HUES64 (cell line): ENCODE measurements around the gene APMAP.

Source experiments
- H3K27ac ChIP-seq: 2 replicates; pipeline ENCODE4 v1.7.0; 2013; ENCODE audit warnings: low read depth, low read length, inconsistent platforms
- H3K27me3 ChIP-seq: 2 replicates; pipeline ENCODE4 v1.6.1; 2013; ENCODE audit warnings: mild to moderate bottlenecking, low read length; ENCODE audit not compliant: insufficient read depth
- H3K36me3 ChIP-seq: 2 replicates; pipeline ENCODE4 v1.6.1; 2013; ENCODE audit warnings: mild to moderate bottlenecking, low read length; ENCODE audit not compliant: insufficient read depth
- H3K4me1 ChIP-seq: 2 replicates; pipeline ENCODE4 v1.6.1; 2013; ENCODE audit warnings: mild to moderate bottlenecking, low read length, moderate library complexity; ENCODE audit not compliant: insufficient read depth
- H3K4me3 ChIP-seq: 2 replicates; pipeline ENCODE4 v1.5.1; 2013; ENCODE audit warnings: mild to moderate bottlenecking, low read length, moderate library complexity
- H3K9ac ChIP-seq: 2 replicates; pipeline ENCODE4 v1.6.1; 2013; ENCODE audit warnings: mild to moderate bottlenecking, low read depth, low read length
- H3K9me3 ChIP-seq: 2 replicates; pipeline ENCODE4 v1.6.1; 2013; ENCODE audit warnings: low read depth, low read length; ENCODE audit not compliant: insufficient read depth
- WGBS: fragments of 150-250, 120-280 bp; methylation state at CpG from one replicate; pipeline ENCODE4 v1.1.7; 2013; ENCODE audit warnings: missing lambda C conversion rate; 5-methylcytosine and 5-hydroxymethylcytosine counted together

Gene APMAP

DNA sequence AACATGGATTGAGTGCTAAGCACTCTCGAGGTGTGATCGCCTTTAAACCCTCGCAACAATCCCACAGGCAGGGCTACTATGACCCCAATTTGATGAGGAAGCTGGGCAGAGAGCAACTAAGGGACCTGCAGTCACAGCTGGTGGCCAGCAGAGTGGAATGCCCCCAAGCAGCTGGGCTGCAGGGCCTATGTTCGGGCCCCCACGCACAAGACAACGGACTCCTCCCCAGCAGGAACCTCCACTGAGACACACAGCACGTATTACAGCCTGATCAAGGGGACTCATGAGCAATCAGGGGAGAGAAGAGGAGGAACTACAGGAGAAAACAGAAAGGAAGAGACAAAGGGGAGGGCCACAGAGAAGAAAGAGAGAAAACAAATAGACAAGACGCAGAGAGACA is 21.8 kb downstream of the APMAP start:
- H3K36me3 ChIP-seq, result peaks cover 75% of the 10 kb centered on the region
- WGBS, result 85% methylated on average over 8 of the region's 8 CpGs
- H3K27me3 ChIP-seq, result no peaks in the 10 kb centered on the region
- H3K4me1 ChIP-seq, result no peaks in the 10 kb centered on the region
- H3K9me3 ChIP-seq, result peaks cover 4% of the 10 kb centered on the region; the same call in 1 of the 2 replicates
- no peak overlapping the region for H3K9ac ChIP-seq
- H3K4me3 ChIP-seq, result no peak overlapping the region
- H3K27ac ChIP-seq, result no peak overlapping the region

DNA sequence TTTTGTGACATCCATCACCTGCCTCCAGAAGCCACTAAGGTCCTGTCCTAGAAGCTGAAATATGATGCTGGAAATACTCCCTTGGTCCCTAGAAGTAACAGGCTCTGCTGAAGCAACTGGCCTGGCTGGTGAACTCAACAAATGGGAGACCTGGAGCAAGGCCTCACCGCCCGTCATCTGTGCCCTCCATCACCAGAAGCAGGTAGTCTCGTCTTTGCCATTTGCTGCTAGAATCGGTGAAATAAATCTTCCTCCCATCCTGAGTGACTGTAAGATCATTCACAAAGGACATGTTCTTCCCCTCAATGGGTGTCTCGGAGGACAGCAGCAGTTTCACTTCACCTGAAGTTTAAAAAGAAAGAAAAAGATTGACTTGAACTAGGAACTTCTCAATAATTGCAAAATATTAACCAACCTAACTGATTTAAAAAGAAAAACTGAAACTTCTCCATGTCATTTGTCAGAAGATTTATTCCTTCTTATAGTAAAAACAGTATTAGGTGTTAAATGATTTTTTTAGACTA is 22.5 kb downstream of the APMAP start:
- H3K27me3 ChIP-seq, result no peaks in the 10 kb centered on the region
- no peak overlapping the region for H3K9ac ChIP-seq
- H3K27ac ChIP-seq, result no peak overlapping the region
- WGBS, result 92% methylated on average over 5 of the region's 5 CpGs
- H3K4me3 ChIP-seq, result no peak overlapping the region
- no peaks in the 10 kb centered on the region for H3K9me3 ChIP-seq
- no peaks in the 10 kb centered on the region for H3K4me1 ChIP-seq
- H3K36me3 ChIP-seq, result peaks cover 76% of the 10 kb centered on the region

DNA sequence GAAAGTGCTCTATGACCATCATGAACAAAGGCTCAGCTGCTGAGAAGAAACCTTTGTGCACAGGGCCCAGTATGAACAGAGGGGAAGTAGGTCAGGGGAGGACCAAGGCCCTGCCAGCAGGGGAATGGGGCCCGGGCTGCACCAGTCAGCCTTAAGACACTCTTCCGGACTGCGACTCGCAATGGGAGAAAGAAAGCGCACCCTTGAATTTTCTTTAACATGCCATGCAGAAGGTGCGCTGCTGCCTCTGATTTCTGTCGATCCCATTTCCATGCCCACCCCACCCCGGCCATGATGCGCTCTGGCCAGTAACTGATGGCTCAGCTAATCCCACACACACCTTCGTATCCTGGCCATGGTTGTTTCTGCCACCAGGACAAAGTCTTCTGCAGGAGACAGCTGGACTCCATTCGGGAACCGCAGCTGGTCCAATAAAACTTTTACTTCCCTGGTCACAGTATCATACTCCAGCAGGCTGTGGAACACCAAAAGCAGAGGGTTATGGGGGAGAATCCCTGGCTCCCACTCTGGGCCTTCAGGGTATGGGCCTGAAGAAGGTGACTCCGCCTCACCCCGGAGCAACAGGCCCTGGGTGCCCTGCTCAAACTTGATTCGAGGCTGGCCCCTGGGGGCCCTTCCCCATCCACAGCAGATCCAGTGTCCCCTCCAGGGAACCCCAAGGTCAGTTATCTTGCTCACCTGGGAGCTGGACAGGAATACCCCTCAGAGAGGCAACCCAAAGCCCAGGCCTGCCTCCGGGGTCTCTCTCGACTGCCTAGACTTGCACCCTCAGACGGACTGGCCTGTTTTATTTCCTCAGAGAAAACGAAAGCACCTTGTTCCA is 23.1 kb downstream of the APMAP start:
- 96% methylated on average over 19 of the region's 19 CpGs for WGBS
- Histone ChIP-seq H3K9me3 (no peaks in the 10 kb centered on the region), H3K4me1 (no peaks in the 10 kb centered on the region), H3K9ac (no peak overlapping the region), H3K36me3 (peaks cover 81% of the 10 kb centered on the region), H3K27ac (no peak overlapping the region), H3K4me3 (no peak overlapping the region), H3K27me3 (no peaks in the 10 kb centered on the region)

DNA sequence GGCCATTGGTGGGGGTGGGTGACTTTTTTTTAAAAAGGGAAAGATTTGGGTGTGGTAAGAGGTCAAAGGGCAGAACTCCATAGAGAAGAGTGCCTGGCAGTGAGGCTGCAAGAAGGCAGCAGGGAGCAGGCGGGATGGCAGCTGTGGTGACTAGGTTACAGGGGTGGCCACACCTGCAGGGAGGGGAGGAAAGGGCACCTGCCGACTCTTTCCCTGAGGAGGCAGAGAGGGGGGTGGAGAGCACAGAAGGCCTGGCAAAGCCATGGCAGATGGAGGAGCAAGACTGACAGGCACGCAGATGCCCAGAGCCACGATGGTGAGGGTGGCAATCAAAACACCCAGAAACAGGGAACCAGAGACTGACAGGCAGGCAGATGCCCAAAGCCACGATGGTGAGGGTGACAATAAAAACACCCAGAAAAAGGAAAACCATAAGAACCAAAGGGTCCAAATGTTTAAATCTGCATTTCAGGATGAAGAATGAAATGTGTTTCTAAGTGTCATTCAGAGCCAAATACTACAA is 24.2 kb downstream of the APMAP start:
- Histone ChIP-seq H3K4me3 (no peak overlapping the region), H3K36me3 (peaks cover 87% of the 10 kb centered on the region), H3K9me3 (no peaks in the 10 kb centered on the region), H3K4me1 (no peaks in the 10 kb centered on the region), H3K27me3 (no peaks in the 10 kb centered on the region), H3K27ac (no peak overlapping the region), H3K9ac (no peak overlapping the region)
- 92% methylated on average over 5 of the region's 5 CpGs for WGBS

GRCh38 chr20:24966317-24967012 is 26.1 kb downstream of the APMAP start:
- H3K4me3 ChIP-seq, result no peak overlapping the region
- H3K36me3 ChIP-seq, result peaks cover 86% of the 10 kb centered on the region
- no peaks in the 10 kb centered on the region for H3K4me1 ChIP-seq
- no peak overlapping the region for H3K27ac ChIP-seq
- 96% methylated on average over 15 of the region's 15 CpGs for WGBS
- no peaks in the 10 kb centered on the region for H3K9me3 ChIP-seq
- H3K27me3 ChIP-seq, result no peaks in the 10 kb centered on the region
- no peak overlapping the region for H3K9ac ChIP-seq

DNA sequence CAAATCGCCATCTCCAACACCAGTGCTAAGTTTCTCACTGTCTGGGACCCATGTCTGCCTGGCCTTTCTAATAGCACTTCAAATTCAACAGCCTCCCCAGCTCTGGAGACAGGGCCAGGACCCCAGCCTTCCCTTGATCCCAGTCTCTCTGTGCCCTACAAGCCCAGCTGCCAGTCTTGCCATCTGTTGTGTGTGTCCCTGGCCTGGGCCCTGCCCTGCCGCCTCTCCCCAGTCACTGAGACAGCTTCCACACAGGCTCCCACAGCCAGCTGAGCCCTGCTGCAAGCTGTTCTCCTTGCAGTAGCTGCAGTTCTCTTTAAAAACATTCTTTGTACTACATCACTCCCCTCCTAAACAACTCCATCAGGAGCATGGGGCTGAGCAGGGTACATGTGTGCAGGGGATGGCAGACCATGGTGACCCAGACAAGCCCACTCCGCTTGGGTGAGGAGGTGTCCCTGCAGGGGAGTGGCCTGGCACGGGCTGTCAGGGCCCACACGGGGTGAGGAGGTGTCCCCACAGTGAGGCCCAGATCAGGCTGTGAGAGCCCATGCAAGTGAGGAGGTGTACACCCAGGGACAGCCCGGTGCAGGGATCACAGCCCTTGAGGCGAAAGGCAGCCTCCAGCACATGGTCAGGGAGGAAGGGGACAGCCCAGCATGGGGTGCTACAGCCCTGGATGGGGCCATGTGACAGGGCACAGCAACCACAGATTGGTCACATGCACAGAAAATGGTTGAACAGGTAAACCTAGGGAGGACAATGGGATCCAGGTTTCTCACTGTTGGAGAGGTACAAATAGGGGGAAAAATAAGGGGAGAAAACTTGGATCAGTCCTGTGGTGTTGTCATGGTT is 27.3 kb downstream of the APMAP start:
- H3K36me3 ChIP-seq, result peaks cover 87% of the 10 kb centered on the region
- H3K9me3 ChIP-seq, result no peaks in the 10 kb centered on the region
- H3K27ac ChIP-seq, result no peak overlapping the region

GRCh38 chr20:24964506-24964840 is 28.1 kb downstream of the APMAP start:
- no peaks in the 10 kb centered on the region for H3K27me3 ChIP-seq
- H3K36me3 ChIP-seq, result peaks cover 78% of the 10 kb centered on the region
- H3K4me3 ChIP-seq, result no peak overlapping the region
- no peak overlapping the region for H3K27ac ChIP-seq
- WGBS, result 95% methylated on average over 9 of the region's 9 CpGs
- H3K4me1 ChIP-seq, result no peaks in the 10 kb centered on the region
- H3K9ac ChIP-seq, result no peak overlapping the region
- no peaks in the 10 kb centered on the region for H3K9me3 ChIP-seq

More for the DNA sequence above, 27.3 kb downstream of the APMAP start:
- Histone ChIP-seq H3K4me1 (no peaks in the 10 kb centered on the region), H3K4me3 (no peak overlapping the region), H3K9ac (no peak overlapping the region), H3K27me3 (no peaks in the 10 kb centered on the region)
- 93% methylated on average over 7 of the region's 7 CpGs for WGBS

DNA sequence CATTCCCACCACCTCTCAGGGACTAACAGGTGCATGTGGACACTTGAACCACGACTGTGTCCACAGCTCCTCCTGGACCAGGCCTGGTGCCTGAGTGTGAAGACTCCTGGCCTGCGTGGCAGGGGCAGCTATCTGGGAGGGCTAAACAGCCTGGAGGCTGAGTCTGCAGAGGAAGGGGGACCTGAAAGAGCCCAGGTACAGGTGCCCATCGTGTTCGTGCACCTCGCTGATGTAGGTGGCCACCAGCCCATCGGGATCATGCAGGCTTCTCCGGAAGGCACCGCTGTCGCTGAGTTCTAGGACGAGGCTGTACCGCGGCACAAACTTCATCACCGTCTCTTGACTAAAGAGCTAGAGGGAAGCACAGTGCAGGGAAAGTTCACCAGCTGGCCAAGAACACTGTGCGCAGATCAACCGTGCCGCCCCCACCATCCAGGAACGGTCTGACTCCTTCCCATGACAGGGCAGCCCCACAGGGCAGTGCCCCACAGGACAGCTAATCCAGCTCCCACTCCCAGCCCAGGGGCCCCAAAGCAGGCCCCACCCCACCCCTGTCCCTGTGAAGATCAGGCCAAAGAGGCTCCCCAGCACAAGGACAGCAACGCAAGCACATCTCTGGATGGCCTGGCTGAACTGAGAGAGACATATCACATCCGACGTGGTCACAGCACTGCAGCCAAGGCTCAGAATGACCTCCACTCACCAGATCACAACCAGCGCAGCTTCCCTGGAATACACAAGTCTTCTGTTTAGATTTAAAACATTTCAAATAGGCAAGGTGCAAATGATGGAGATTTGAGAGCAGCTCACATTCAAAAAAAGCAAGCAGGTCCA is 28.7 kb downstream of the APMAP start:
- Histone ChIP-seq H3K27me3 (no peaks in the 10 kb centered on the region), H3K4me3 (no peak overlapping the region), H3K4me1 (no peaks in the 10 kb centered on the region), H3K9ac (no peak overlapping the region), H3K36me3 (peaks cover 77% of the 10 kb centered on the region), H3K27ac (no peak overlapping the region), H3K9me3 (no peaks in the 10 kb centered on the region)
- 95% methylated on average over 21 of the region's 21 CpGs for WGBS

GRCh38 chr20:24962510-24962909 is 30.0 kb downstream of the APMAP start:
- Histone ChIP-seq H3K4me3 (no peak overlapping the region), H3K4me1 (no peaks in the 10 kb centered on the region), H3K9ac (no peak overlapping the region), H3K27me3 (no peaks in the 10 kb centered on the region), H3K36me3 (peaks cover 74% of the 10 kb centered on the region), H3K9me3 (no peaks in the 10 kb centered on the region), H3K27ac (no peak overlapping the region)
- 95% methylated on average over 6 of the region's 6 CpGs for WGBS

DNA sequence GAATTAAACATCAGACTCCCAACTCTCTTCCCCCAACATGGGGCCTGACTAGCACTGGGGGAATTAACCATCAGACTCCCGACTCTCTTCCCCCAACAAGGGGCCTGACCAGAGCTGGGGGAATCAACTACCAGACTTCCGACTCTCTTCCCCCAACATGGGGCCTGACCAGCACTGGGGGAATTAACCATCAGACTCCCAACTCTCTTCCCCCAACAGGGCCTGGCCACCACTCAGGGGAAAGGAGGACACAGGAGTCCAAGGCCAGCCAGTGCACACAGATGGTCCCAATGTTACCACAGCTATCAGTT is 30.4 kb downstream of the APMAP start:
- Histone ChIP-seq H3K9me3 (no peaks in the 10 kb centered on the region), H3K27me3 (no peaks in the 10 kb centered on the region), H3K4me3 (no peak overlapping the region), H3K9ac (no peak overlapping the region), H3K36me3 (peaks cover 70% of the 10 kb centered on the region), H3K4me1 (no peaks in the 10 kb centered on the region), H3K27ac (no peak overlapping the region)
- WGBS, result 95% methylated on average over 2 of the region's 2 CpGs
